GM10266 (cell line): ENCODE measurements around the gene CLSTN1.

Experiments
- DNase-seq: peaks from one replicate; pipeline ENCODE4 v3.0.0; 2012; ENCODE audit errors: extremely low spot score
- CTCF ChIP-seq: IDR thresholded peaks from 2 replicates; pipeline ENCODE4 v1.5.1; 2012; ENCODE audit warnings: mild to moderate bottlenecking, low read depth; ENCODE audit not compliant: control insufficient read depth, insufficient read depth; ENCODE audit errors: missing control alignments

CLSTN1 gene

GRCh38 chr1:9823943-9824701 lies at the start of gene CLSTN1:
CLSTN1 (minus strand) TSS chr1:9823965; CDS start chr1:9823733, 232 bp downstream.
- no peak for TF ChIP-seq CTCF
- DNase-seq = peak; percentile 98

GRCh38 chr1:9873385-9873784 lies 49.6 kb upstream of the CLSTN1 start:
- no peak for TF ChIP-seq CTCF
- no peak for DNase-seq

GRCh38 chr1:9872430-9873165 lies 48.8 kb upstream of the CLSTN1 start:
- no peak for DNase-seq
- no peak for TF ChIP-seq CTCF

- DNase-seq = no peak
- TF ChIP-seq CTCF = no peak
Measured at GRCh38 chr1:9871707-9872425, 48.1 kb upstream of the CLSTN1 start.

- no peak for TF ChIP-seq CTCF
- DNase-seq = no peak
Measured at GRCh38 chr1:9871021-9871420, 47.3 kb upstream of the CLSTN1 start.

GRCh38 chr1:9870572-9870971 lies 46.8 kb upstream of the CLSTN1 start:
- DNase-seq = no peak
- TF ChIP-seq CTCF = no peak

GRCh38 chr1:9869831-9870251 lies 46.1 kb upstream of the CLSTN1 start:
- no peak for TF ChIP-seq CTCF
- DNase-seq = no peak
